ENCODE data around the gene GUCY2D.
A peak's percentile ranks its signal among the peaks of the same experiment; 100 is the strongest.
"Not testable (repeated sequence)": the region's sequence is repeated elsewhere in the genome, so short reads cannot be mapped to it uniquely, and the experiment has no call there.

The GUCY2D gene

DNA sequence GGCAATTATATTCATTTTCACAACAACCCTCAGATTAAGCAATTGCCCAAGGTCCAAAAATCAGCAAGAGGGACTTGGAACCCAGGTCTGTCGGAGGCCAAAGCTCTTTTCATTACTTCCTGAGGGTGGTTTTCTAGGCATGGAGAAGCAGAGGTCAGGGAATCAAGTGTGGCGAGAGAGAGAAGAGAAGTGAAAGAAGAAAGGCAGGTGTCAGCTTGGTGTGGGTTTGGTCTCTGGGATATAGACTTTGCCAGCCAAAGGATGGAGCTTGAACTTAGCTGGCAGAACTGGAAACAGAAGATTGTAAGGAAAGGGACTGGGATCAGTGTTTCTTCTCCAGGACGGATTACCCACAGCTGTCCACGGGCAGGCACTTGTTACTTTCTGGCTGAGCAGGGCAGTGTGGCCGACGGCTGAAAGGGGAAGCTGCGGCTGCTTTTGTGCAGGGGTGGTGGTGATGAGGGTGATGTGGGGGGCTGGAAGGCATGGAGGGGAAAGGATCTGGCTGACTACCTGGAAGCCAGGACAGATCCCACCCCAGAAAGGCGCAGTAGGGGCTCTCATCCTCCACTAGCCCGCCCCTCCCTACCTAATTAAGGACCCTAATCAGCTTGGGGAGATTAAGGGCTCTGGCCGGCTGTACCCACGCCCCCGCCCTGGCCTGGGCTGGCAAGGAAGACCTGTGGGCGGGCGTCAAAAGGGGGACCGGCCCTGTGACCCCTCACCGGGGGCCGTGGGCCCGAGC, at the start of gene GUCY2D:
TSS of gene GUCY2D (plus strand) at position 640 of the 745 bp plus-strand sequence. CDS start 433 bp downstream, outside the sequence.
- no peak for DNase-seq

DNA sequence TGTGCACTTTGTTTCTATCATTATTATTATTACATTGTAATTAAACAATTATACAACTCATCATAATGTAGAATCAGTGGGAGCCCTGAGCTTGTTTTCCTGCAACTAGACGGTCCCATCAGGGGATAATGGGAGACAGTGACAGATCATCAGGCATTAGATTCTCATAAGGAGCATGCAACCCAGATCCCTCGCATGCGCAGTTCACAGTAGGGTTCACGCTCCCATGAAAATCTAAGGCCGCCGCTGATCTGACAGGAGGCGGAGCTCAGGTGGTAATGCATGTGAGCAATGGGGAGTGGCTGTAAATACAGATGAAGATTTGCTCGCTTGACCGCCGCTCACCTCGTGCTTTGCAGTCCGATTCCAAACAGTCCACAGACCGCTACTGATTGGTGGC, 49.1 kb upstream of the GUCY2D start:
- DNase-seq, result not testable (repeated sequence)

DNA sequence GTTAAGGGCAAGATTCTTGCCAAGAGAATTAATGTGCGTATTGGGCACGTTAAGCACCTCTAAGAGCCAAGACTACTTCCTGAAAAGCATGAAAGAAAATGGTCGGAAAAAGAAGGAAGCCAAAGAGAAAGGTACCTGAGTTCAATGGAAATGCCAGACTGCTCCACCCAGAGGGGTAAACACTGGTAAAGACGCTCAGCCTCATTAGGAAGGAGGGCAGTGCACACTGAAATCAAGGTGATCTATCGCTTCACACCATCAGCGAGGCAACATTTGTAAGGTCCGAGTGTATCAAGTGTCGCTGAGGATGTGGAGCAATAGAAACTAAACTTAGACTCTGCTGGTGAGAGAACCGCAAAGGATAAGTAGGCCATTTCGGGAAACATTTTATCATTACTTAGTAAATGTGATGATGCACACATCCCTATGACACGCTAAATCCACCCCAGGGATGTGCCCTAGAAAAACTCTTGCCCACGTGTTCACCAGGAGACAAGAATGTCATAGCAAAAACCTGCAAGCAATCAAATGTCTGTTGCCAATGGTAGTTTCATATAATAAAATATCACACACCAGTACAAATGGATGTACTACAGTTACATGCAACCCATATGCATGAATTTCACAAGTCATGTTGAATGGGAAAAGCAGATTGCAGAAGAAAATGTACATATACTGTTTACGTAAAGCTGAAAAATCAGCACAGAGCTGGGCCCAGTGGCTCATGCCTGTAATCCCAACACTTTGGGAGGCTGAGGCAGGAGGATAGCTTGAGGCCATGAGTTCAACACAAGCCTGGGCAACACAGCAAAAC, 46.8 kb upstream of the GUCY2D start:
- DNase-seq, result no peak

DNA sequence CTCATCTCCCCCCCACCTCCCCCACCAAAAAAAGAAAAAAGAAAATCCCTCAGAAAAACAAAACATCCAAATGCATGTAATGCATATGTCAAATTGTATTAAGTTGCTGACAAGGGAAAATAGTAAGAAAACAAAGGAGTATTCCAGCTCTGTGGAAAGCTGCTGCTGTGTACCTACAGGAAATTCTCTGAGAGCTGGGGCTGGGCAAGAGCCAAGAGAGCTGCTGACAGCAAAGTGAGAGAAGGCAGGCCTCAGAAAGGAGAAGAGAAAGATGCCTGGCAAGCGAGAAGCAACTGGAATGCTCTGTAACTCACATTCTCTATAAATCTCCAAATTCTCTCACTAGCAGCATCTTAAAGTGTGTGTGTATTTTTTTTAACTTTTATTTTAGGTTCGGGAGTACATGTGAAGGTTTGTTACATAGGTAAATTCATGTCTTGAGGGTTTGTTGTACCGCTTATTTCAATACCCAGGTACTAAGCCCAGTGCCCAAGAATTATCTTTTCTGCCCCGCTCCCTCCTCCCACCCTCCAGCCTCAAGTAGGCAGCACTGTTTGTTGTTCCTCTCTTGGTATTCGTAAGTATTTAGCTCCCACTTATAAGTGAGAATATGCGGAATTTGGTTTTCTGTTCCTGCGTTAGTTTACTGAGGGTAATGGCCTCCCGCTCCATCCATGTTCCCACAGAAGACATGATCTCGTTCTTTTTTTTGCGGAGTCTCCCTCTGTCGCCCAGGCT, 46.0 kb upstream of the GUCY2D start:
- DNase-seq, result no peak

DNA sequence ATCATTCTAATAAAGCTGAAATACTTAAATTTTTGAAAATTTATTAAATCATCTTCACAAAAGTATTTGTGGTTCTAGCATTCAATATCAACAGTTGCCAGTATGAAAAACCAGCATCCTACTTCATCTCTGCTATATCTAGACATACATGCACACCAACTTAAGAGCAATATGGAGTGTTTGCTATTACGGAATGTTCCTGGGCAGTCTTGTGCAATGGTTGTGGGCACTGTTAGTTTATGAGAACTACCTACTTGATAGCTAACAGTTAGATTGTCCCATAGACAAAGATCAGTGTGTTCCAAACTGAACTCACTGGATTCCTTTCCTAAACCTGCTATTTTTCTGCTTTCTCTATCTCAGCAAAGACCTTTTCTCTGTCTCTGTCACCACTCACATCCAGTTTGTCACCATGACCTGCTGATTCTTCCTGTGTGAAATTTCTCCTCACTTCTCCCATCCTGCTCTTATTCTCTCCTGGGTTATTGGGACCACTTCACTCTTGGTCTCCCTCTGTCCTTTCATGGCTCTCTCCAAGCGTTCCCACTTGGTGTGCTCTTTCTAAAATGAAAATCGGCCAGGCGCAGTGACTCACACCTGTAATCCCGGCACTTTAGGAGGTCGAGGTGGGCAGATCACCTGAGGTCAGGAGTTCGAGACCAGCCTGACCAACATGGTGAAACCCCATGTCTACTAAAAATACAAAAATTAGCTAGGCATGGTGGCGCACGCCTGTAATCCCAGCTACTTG, 42.7 kb upstream of the GUCY2D start:
- DNase-seq, result no peak

DNA sequence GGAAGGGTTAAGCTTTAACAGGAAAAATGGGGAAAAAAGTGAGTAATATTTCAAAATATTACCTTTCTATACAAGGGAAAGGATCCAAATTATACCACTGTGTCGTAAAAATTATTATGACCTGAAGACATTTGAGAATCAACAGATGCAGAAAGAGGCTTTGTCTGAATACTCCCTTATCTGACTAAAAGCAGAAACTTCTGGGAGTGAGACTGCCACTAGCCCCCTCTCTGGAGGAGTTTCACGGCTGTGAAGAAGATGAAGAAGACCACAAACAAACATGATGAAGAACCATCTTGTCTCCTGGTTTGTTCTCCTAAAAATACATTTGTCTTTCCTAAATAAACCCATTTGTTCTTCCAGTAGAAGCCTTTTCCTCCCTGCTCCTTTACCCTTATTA, 41.0 kb upstream of the GUCY2D start:
- DNase-seq, result no peak

DNA sequence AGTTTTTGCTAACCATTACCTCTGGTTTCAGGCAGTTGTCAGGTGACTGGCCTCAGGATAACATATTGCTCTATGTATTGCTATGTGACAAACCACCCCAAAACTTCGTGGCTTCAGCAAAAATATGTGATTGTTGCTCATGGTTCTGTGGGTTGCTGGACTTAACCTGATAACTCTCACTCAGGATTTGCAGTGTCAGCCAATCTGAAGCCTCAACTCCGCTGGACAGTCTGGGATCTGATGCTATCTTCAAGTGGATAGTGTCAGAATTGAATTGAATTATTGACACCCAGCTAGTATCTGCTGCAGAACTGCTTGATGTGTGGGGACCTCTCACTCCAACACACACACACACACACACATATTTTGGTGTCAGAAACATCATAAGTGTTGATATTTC, 34.7 kb upstream of the GUCY2D start:
- no peak for DNase-seq

DNA sequence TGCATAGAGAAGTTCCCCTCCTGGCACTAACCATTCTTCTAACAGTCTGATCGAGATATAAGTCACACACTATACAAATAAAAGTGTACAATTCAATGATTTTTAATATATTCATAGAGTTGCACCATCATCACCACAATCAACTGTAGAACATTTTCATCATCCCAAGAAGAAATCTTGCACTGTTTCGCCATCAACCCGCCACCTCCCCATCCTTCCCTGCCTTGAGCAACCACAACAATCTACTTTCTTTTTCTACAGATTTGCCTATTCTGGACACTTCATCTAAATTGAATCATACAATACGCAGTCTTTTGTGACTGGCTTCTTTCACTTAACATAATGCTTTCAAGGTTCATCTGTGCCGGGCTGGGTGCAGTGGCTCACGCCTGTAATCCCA, 33.0 kb upstream of the GUCY2D start:
- no peak for DNase-seq

DNA sequence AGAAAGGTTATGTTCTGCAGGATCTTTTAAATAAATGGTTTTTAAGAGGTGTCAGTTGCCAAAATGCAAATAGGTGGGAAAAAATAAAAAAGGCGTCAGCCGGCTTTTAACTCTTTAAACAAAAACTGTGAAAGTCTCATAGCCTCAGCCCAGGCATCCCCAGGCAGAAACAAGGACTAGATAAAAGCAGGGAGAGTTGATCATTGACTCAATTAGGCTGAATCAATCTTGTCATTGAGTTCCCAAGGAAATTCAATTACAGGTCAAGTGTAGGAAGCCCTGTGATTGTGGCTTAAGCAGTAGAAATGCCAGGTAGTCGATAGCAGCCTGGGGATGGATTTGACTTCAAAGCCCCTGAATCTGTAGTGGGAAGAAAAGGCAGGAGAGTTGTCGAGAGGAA, 30.8 kb upstream of the GUCY2D start:
- no peak for DNase-seq

DNA sequence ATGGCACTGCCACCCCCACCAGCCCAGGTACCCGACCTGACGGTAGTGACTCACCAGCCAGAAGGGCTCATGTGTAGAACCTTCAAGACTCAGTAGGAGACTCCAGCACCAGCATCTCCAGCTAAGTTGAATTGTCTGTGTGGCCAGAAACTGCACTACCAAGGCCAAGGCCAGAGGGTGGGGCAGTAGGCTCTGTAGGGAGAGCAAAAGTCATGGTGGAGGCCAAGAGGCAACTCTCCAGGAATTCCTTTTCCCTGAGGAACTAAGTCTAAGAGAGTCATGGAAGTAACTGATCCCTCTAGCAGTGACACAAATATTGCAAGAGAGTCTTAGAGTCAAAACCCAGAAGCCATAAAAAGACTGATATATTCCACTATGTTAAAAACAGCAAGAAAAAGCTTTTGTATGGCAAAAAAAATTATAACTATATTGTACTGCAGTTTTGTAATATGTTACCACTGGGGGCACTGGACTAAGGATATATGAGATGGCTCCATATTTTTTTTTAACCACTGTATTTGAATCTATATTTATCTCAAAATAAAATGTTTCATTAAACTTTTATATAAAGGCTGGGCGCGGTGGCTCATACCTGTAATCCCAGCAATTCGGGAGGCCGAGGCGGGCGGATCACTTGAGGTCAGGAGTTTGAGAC, 30.2 kb upstream of the GUCY2D start:
- DNase-seq, result no peak

DNA sequence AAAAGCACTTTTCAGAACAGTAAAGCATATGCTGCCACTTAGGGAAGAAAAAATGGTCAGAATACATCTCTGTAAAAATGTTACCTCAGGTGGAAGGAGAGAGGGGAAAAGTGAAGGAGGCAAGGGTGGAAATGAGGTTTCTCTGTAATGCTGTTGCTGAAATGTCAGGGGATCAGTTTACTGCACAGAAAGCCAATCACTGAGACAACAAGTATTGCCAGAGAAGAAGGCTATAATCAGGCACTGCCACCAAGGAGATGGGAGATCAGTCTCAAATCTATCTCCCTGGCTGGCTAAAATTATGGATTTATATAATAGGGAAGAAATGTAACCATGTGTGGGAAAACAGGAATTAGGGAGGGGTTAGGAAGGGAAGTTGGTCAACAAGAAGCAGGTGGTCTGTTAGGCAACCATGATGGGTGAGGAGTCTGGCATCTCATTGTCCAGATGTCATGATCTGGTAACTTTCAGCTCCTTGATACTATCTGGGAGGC, 27.7 kb upstream of the GUCY2D start:
- no peak for DNase-seq

DNA sequence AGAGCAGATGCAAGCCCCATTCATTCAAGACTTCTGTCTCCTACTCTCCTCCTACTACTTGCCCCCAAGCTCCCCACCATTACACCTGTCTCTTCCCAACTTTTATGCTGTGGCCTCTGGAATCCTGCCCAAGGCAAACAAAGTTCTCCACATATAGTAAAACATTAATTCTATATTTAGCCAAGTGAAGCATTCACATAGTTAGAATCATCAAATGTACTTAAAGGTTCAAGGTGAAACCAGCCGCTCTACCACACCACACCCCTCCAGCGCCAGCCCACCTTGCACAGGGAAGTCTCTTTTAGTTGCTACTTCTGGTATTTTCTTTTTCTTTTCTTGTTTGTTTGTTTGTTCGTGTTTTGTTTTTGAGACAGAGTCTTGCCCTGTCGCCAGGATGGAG, 25.4 kb upstream of the GUCY2D start:
- DNase-seq, result no peak

DNA sequence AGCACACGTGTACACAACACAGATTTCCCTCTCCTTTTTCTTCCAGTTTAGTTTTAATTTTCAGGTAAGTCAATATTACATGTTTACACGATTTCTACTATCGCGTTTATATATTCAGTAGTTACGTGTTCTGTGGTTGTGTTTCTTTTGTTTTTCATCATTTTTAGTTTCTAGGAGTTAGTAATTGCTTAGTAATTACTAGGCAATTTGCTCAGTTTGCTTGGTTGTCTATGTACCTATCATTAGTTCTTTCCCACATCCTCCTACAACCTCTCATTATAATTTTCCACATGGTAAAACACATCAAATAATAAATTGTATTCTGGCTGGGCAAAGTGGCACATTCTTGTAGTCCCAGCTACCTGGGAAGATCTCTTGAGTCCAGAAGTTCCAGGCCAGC, 24.6 kb upstream of the GUCY2D start:
- DNase-seq, result no peak

DNA sequence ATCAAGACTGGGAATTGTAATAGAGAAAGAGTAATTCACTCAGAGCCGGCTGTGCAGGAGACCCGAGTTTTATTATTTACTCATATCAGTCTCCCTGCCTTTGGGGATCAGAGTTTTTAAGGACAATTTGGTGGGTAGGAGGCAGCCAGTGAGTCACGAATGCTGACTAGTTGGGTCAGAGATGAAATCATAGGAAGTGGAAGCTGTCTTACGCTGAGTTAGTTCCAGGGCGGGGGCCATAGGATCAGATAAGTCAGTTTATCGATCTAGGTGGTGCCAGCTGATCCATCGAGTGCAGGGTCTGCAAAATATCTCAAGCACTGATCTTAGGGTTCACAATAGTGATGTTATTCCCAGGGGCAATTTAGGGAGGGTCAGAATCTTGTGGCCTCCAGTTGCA, 20.2 kb upstream of the GUCY2D start:
- no peak for DNase-seq

DNA sequence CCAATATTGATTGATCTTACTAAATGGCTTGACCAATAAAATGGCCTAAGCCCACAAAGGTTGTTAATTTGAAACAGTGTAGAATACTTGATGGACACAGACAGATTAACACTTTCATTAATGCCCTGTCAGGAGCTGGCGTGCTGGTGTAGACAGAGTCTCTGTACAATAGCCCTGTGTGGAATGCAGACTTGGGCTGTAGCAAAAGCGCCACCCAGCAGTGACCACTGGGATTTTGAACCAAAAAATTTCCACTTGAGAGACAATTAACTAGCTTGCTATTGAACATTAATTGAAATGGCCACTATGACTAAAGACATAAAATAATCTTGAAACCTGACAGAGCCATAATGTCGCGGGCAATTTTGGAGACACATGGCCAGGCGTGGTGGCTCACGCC, 19.7 kb upstream of the GUCY2D start:
- no peak for DNase-seq

DNA sequence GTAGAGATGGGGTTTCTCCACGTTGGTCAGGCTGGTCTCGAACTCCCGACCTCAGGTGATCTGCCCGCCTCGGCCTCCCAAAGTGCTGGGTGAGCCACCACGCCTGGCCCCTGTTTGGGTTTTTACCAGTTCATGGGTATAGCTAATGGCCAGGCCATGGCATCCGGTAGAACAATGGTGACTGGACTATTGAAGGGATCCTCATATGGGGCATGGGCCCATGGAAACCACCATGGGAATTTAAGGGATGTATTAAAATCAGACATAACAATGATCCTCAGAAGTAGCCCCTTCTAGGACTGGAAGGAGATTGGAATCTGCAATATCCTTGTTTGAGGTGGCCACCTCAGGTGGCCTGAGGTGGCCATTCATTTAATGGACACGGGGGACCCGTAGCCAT, 17.5 kb upstream of the GUCY2D start:
- no peak for DNase-seq

DNA sequence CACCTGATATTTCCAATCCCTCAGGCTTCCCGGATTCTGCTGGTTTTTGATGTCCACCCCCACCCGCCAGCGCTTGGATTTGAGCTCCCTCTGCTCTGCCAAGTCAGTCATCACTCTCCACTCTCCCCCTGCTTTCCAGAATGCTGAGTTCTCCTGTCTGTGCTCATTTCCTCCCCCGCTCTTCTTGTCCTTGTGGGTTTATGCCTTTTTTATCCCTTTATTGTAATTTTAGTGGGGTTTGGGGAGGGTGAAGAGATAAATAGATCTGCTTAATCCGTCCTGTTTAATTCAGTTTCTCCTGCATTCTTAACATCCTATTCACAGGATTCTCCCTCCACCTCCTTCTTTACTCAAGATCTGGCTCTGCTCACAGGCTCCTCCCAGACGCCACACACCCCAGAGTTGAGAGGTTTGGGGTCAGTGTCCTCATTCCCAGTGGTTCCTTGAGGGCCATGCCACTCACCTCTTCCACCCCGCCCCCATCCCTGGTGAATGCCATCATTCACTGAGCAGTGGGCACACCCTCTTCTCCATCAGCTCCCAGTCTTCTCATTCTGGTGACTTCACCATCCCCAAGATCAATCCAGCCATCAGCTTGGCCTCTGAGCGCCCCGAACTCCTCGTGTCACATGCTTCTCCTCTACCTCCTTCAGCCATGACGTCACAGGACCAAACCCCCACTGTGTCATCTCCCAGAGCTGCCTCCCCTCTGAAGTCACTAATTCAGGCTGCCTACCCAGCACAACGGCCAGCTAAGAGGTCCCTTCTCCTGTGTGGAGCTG, 15.1 kb upstream of the GUCY2D start:
- no peak for DNase-seq

DNA sequence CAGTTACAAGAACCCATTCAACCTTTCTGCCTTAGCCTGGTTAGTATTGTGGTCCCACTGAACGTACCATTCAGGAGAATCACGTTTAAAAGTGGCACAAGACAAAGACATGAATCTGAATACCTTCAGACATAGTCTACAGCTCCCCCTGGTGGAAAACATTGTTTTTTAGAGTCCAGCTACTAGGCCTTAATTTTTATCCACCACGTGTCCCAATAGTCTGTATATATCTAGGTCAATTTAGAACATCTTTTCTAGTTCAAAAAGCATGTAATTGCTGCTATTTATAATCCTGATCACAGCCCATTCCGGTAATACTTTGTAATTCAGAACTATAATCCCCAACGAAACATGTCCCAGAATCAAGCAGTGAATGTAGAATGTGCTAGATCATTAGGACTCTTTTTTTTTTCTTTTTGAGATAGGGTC, 13.7 kb upstream of the GUCY2D start:
- DNase-seq, result peak; percentile 91

DNA sequence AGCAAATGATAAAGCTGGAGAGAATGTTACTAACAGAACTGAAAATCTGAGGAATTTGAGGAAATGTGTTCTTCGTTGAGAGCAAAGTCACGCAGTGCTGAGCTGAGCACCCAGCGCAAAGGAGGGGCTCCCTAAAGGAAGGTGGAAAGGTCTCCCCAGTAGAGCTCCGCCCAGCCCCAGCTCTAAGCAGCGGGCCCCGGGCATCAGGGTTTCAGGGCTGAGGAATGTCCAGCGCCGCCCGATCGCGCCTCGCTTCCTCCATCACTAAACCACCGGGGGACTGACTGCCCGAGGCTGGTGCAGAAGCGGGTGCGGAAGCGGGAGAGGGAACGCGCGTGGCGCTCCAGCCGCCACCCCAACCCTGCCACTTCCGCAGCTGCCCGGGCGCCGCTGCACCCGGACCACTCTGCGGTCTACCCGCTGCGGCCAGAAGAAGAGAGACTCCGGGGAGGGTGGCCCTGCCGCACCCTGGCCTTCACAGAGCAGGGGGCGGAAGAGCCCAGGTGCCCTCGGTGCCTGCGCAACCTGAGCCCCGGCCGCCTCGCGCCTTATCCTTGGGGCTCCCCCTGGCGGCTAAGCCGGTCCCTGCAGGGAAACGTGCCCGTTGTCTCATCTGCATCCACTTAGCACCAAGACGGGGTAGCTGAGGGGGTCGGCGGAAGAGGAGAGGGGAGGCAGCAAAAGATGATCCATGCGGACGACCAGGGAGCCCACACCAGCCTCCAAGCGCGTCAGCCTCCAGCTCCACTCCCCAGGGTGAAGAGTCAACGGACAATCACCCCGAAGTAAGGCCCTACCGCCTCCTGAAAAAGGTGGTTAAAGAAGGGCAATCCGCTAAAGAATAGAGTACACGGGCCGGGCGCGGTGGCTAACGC, 12.4 kb upstream of the GUCY2D start:
- DNase-seq, result peak; percentile 92

DNA sequence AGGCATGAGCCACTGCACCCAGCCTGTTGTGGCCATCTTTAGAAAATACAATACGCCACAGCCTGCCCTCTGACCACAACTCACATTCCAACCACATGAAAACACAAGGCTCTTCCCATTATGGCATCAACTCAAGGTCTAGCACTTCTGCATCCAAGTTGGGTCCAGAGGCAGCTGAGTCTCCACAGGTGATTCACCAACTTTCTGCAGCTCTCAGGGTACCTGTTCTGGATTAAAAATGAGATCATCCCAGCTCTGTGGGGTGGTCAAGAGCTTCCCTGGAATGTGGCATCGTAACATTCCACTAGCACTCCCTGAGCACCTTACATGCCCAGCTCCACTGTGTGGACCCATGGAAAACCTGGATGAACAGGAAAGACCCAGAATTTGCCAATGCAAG, 9.9 kb upstream of the GUCY2D start:
- DNase-seq, result no peak
